DMS79 treated with DMSO at 0.1 percent for 48 hours (cell line): ENCODE measurements around the gene ST3GAL6.

ENCODE experiments used
- DNase-seq: peaks from one replicate; lab custom pipeline; 2025; lab: John Stamatoyannopoulos, UW

Gene ST3GAL6

GRCh38 chr3:98777286-98777685 lies 14.1 kb downstream of the ST3GAL6 start:
- DNase-seq = no peak

GRCh38 chr3:98777801-98778220 lies 14.7 kb downstream of the ST3GAL6 start:
- DNase-seq = no peak

GRCh38 chr3:98778383-98778782 lies 15.2 kb downstream of the ST3GAL6 start:
- no peak for DNase-seq

- no peak for DNase-seq
Measured at GRCh38 chr3:98778852-98779413, 15.8 kb downstream of the ST3GAL6 start.

GRCh38 chr3:98779541-98780335 lies 16.6 kb downstream of the ST3GAL6 start:
- no peak for DNase-seq

- DNase-seq = no peak
Measured at GRCh38 chr3:98780343-98780742, 17.2 kb downstream of the ST3GAL6 start.

GRCh38 chr3:98782824-98783500 lies 19.8 kb downstream of the ST3GAL6 start:
- DNase-seq = no peak

GRCh38 chr3:98784042-98784441 lies 20.9 kb downstream of the ST3GAL6 start:
- DNase-seq = no peak

- no peak for DNase-seq
Measured at GRCh38 chr3:98784666-98785600, 21.8 kb downstream of the ST3GAL6 start.

- DNase-seq = no peak
Measured at GRCh38 chr3:98786364-98787006, 23.3 kb downstream of the ST3GAL6 start.

GRCh38 chr3:98787181-98787580 lies 24.0 kb downstream of the ST3GAL6 start:
- DNase-seq = no peak

GRCh38 chr3:98788651-98789050 lies 25.5 kb downstream of the ST3GAL6 start:
- DNase-seq = no peak

- DNase-seq = no peak
Measured at GRCh38 chr3:98791341-98792325, 28.5 kb downstream of the ST3GAL6 start.

GRCh38 chr3:98793971-98794370 lies 30.8 kb downstream of the ST3GAL6 start:
- DNase-seq = no peak

GRCh38 chr3:98796334-98796733 lies 33.2 kb downstream of the ST3GAL6 start:
- DNase-seq = no peak

GRCh38 chr3:98797905-98798304 lies 34.8 kb downstream of the ST3GAL6 start:
- DNase-seq = no peak

GRCh38 chr3:98798820-98799219 lies 35.7 kb downstream of the ST3GAL6 start:
- no peak for DNase-seq

GRCh38 chr3:98799479-98799878 lies 36.3 kb downstream of the ST3GAL6 start:
- DNase-seq = no peak

GRCh38 chr3:98800401-98800800 lies 37.3 kb downstream of the ST3GAL6 start:
- DNase-seq = no peak

GRCh38 chr3:98801043-98801747 lies 38.1 kb downstream of the ST3GAL6 start:
- DNase-seq = no peak
